HG02678 (cell line): ENCODE data around the gene CT45A1.
"Not testable (repeated sequence)": the region's sequence is repeated elsewhere in the genome, so short reads cannot be mapped to it uniquely, and the experiment has no call there.

ENCODE experiments used
- ATAC-seq: cut with Tn5 transposase; IDR thresholded peaks from one replicate; pipeline ENCODE4 v1.9.1; 2021; ENCODE audit warnings: mild to moderate bottlenecking, moderate library complexity; ENCODE audit not compliant: unreplicated experiment

CT45A1 gene, protein sequence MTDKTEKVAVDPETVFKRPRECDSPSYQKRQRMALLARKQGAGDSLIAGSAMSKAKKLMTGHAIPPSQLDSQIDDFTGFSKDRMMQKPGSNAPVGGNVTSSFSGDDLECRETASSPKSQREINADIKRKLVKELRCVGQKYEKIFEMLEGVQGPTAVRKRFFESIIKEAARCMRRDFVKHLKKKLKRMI

DNA sequence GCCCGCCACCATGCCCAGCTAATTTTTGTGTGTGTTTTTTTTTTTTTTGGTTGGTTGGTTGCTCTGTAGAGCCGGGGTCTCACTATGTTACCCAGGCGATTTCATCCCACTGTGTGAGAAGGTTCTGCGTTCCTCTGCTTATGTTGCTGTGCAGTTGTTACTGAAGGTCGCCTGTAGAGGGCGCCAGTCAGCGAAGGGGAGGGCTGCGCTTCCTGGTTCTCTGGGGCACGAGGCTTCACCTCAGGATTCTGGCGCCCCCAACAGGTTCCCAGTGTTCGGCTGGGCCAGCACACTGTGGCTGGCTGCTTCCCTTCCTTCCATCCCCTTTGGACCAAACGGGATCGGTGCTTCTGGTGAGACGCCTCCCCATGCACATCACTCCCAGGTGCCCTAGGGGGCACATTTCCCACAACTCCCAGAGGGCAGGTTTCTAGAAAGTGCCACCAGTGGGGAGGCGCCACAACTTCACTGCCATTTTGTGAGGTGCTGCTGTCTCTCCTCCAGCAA lies at the start of gene CT45A1:
Gene CT45A1 (plus strand): TSS at position 457 of the 507 bp plus-strand sequence. CDS start 5,302 bp downstream, outside the sequence.
- not testable (repeated sequence) for ATAC-seq

DNA sequence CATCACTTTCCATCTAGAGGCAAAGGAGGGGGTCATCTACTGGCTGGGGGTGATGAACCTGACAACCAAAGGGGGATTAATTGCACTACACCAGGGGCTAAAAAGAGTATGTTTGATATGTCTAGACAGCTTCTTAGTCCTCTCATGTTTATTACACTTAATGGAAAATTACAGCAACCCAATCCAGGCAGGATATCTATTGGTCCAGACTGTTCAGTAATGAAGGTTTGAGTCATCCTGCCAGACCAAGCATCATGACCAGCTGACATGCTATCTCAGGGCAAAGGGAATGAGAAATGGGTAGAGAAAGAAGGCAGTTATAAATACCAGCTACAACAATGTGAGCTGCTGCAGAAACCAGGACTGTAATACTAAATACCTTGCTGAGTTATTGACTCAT lies 40.5 kb upstream of the CT45A1 start:
- not testable (repeated sequence) for ATAC-seq

DNA sequence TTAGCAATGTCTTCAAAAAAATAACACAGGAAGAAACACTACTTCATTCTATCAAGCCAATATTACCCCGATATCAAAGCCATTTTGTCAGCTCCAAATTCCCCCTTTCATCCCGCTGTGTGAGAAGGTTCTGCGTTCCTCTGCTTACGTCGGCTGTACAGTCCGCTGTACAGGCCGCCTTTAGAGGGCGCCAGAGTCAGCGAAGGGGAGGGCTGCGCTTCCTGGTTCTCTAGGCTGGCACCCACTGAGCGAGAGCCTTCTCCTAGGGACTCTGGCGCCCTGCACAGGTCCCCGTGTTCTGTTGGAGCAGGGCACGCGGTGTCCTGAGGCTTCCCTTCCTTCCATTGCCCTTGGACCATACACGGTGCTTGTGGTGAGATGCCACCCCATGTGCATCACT lies 25.3 kb upstream of the CT45A1 start:
- ATAC-seq: no peak

DNA sequence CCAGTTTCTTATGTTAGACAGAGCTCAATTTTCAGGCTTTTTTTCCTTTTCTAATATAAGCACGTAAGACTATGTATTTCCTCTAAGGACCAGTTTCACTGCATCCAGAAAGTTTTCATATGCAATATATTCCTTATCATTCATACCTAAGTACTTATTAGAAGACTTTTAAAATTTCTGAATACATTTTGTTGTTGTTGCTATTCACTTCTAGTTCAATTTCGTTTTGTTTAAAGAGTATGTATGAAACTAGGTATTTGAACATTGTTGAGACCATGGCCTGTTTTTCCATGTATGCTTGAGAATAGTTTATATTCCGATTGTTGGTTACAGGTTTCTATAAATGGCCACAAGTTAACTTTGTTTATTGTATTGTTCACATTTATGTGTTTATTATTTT lies 18.0 kb upstream of the CT45A1 start:
- no peak for ATAC-seq

DNA sequence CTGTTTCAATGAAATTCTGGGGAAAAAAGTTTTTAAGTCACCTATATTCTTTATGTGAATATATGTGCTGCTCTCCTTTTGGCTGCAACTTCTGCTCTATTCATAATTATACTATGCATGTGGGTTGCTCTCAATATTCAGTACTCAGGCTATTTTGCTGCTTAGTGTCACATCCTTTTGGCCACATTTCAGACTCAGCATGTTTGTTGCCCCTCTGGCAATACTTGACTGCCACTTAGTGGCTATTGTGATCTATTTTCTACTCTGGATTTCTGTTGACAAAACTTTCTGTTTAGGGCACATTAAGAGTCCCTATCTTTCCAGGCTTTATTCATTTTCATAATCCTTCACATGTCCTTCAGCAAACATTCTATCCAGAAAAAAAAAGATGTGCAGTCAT lies 15.8 kb upstream of the CT45A1 start:
- no peak for ATAC-seq

DNA sequence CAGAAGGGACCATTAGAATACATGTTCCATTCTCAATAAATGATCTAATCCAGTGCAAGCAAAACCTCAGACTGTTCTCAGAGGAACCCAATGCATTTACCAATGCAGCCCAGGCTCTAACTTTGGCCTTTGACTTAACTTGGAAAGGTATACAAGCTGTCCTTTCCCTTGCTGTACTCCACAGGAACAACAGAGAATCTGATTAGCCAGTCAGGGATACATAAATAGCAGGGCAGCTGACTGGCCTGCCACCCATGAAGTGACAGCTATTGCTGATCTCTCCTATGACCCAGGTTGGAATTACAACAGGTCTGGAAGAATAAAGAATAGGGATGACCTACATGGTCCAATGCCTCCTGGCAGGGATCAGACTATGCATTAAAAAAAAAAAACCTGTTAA lies 14.5 kb upstream of the CT45A1 start:
- no peak for ATAC-seq

DNA sequence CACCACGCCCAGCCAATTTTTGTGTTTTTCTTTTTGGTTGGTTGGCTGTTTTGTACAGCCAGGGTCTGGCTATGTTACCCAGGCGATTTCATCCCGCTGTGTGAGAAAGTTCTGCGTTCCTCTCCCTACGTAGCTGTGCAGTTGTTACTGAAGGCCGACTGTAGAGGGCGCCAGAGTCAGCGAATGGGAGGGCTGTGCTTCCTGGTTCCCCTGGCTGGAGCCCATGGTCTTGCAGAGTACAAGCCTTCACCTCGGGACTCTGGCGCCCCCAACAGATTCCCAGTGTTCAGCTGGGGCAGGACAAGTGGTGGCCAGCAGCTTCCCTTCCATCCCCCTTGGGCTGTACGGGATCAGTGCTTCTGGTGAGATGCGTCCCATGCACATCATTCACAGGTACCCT lies 5.6 kb upstream of the CT45A1 start:
- no peak for ATAC-seq

DNA sequence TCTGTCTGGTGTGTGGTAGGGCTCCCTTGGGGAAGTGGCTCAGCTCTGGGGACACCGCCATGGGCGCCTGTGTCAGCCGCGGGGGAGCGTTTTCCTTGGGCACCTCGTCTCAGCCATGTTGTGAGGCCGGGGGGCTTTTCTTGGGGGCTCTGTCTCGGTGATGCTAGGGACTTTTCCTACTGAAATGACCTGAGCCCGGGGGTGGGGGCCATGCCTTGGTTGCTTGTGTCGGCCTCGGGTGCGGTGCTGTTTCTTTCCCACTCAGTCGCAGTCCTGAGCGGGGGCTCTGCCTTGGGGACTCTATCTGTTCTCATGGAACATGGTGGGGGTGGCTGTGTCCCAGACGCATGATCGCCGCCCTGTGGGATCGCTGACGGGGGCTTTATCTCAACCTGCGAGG lies 356 bp downstream of the CT45A1 start:
- no peak for ATAC-seq

DNA sequence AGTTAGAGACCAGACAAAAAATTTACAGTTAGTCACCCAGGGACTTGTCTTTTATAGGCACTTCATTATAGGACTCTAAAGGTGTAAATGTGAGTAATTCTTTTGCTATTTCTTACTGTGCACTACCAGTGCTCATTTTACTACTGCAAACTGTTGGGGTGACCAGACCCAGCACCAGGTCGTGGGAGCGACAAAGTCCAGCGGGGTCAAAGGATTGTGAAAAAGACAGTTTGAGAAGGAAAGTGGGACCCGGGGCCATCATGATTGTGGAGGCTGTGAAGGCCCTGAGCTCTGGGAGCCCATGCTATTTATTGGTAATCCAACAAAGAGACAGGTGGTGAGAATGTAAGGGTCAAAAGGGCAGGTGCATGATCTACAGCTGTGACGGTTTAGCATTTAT lies 21.2 kb downstream of the CT45A1 start:
- ATAC-seq: not testable (repeated sequence)

DNA sequence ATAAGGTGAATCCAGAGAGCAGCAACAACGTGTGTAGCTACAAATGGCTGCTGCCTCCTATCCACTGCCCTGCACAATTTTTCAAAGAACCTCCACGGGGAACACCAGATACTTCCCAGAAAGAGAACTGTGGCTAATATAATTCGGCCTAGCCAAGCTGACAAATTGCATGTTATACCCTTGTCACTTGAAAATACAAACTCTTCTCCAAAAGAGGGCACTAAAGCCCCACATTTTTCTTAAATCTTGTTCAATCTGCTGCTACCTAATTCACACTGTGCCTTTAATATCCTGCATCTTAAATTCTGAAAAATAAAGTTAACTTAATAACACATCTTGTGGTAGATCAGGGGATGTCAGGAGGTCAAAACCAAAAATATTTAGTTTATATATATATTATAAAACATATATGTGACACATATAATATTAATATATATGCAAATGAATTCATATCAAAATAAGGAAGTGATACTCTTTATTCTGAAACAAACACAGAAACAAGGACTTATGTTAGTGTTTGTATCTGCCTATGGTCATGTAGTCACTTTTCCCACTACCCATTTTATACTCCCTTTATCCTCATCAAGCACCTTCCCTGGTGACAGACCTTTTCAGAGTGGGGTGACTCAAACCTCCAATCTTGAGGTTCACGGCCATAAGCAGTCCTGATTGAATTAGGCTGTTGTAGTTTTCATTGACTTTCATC lies 24.1 kb downstream of the CT45A1 start:
- ATAC-seq: no peak

DNA sequence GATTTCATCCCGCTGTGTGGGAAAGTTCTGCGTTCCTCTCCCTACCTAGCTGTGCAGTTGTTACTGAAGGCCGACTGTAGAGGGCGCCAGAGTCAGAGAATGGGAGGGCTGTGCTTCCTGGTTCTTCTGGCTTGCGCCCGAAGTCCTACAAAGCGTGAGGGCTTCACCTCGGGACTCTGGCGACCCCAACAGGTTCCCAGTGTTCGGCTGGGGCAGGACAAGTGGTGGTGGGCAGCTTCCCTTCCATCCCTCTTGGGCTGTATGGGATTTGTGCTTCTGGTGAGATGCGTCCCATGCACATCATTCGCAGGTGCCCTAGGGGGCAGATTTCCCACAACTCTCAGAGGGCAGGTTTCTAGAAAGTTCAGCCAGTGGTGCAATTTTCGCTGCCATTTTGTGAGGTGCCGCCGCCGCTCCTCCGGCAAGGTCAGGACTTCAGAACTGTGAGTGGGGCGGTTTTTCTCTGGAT lies 27.3 kb downstream of the CT45A1 start:
- peak; percentile 57 for ATAC-seq

DNA sequence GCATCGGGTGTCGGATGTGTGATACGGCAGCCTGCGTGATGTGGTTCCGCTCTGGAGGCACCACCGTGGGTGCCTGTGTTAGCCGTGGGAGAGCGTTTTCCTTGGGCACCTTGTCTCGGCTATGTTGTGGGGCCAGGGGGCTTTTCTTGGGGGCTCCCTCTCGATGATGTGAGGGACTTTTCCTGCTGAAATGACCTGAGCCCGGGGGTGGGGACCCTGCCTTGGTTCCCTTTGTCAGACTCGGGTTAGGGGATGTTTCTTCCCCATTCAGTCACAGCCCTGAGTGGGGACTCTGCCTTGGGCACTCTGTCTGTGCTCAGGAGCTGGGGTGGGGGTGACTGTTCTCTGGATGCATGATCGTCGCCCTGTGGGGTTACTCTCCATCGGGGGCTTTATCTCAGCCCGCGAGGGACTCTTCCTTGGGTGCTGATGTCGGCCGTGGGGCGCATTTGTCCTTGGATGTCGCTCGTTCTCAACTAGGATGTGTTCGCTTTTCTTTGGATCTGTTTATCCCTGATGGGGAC lies 27.8 kb downstream of the CT45A1 start:
- no peak for ATAC-seq

DNA sequence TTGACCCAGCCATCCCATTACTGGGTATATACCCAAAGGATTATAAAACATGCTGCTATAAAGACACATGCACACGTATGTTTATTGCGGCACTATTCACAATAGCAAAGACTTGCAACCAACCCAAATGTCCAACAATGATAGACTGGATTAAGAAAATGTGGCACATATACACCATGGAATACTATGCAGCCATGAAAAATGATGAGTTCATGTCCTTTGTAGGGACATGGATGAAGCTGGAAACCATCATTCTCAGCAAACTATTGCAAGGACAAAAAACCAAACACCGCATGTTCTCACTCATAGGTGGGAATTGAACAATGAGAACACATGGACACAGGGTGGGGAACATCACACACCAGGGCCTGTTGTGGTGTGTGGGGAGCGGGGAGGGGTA lies 31.3 kb downstream of the CT45A1 start:
- not testable (repeated sequence) for ATAC-seq

DNA sequence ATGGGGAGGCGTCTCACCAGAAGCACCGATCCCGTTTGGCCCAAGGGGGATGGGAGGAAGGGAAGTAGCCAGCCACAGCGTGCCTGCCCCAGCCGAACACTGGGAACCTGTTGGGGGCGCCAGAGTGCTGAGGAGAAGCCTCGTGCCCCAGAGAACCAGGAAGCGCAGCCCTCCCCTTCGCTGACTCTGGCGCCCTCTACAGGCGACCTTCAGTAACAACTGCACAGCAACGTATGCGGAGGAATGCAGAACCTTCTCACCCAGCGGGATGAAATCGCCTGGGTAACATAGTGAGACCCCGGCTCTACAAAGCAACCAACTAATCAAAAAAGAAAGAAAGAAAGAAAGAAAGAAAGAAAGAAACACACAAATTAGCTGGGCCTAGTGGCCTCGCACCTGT lies 54.7 kb downstream of the CT45A1 start, which contains the start of gene CT45A3:
Gene CT45A3 (minus strand): TSS at position 101 of the 400 bp plus-strand sequence. CDS start 3,747 bp downstream, outside the sequence.
- not testable (repeated sequence) for ATAC-seq
